HG03354 (cell line): ENCODE measurements around the gene RANBP3.

Source experiments
- ATAC-seq: cut with Tn5 transposase; IDR thresholded peaks from one replicate; pipeline ENCODE4 v1.9.1; 2021; ENCODE audit warnings: mild to moderate bottlenecking; ENCODE audit not compliant: unreplicated experiment, poor library complexity, severe bottlenecking

RANBP3 gene

GRCh38 chr19:5933391-5934068 is 44.4 kb downstream of the RANBP3 start:
- ATAC-seq, result no peak

DNA sequence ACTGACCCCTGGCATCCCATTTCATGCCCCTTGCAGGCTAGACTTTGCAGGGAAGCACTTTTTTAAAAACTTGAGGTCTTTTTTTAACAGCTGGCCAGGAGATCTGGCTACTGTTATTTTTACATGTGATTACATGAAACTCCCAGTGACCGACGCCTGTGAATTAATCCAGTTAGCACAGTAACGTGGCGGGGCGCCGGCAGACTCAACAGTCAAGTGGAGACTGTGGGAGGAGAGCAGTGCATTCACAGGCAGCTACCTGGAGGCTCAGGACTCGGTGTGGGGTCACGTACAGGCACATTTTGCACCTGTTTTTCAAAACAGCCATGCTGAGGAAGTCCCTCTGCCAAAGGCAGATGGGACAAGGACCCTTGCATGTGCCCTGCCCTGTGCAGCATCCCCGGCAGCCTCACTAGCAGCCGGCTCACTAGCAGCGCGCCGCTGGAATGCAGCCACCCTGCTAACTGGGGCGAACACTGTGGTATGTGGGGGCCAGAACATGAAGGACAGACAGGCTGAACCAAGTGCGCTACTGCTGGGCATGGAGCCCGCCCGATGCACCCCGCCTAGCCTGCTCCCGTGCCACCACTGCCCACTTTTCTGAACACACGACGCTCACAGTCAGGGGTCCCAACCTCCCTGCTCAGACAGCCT is 45.2 kb downstream of the RANBP3 start:
- ATAC-seq, result no peak

DNA sequence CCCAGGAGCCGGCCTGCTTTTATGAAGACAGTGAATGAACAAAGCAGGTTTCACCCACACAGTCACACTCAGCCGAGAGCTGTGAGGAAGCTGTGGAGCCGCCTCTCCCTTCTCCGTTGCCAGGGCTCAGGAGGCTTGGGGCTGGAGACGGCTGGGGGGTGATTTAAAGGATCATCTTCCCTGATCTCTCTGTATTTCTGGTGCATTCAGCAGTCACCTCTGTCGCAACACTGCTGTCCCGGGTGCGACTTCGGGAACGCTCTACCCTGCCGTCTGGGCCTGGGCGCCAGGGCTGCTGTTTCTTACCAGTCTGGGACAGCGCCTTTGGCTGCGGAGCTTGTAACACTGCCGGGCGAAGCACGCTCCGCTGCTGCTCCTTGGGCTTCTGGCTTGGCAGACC is 45.8 kb downstream of the RANBP3 start:
- no peak for ATAC-seq

- ATAC-seq, result no peak
Measured at GRCh38 chr19:5931251-5931650, 46.7 kb downstream of the RANBP3 start.

GRCh38 chr19:5929625-5930024 is 48.3 kb downstream of the RANBP3 start:
- ATAC-seq, result no peak

- no peak for ATAC-seq
Measured at GRCh38 chr19:5929179-5929578, 48.8 kb downstream of the RANBP3 start.

- no peak for ATAC-seq
Measured at GRCh38 chr19:5927441-5927821, 50.5 kb downstream of the RANBP3 start.

GRCh38 chr19:5926641-5927440 is 51.1 kb downstream of the RANBP3 start:
- no peak for ATAC-seq

- no peak for ATAC-seq
Measured at GRCh38 chr19:5925830-5926427, 52.0 kb downstream of the RANBP3 start.

GRCh38 chr19:5923356-5923755 is 54.6 kb downstream of the RANBP3 start:
- no peak for ATAC-seq

- no peak for ATAC-seq
Measured at GRCh38 chr19:5922161-5922545, 55.8 kb downstream of the RANBP3 start.

GRCh38 chr19:5921516-5922160 is 56.3 kb downstream of the RANBP3 start:
- ATAC-seq, result no peak

DNA sequence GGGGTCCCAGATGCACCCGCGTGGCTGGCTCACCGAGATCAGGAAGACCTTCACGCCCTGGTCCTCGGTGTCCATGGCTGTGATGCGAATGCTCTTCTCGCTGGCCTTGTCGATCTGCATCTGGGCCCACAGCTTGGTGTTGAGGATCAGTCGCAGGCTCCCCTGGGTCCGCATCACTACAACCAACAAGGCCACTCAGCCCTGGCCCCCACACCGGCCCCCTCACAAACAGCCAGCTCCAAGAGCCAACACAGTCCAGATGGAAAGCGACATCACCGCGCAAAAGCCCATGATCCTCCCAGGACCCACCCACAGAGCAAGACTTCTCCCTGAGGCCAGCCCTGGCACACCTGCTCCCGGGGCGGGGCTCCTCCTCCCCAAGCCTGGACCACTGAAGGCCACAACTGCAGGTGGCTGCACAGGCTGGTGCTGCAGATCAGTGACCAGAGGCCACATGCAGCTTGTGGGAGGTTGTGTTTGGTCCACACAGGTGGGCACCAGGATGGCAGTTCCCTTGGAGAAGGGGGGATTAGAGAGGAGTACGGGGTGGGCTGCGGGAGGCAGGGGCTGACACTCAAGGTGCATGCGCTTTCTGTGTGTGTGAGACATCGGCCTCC is 59.4 kb downstream of the RANBP3 start:
- no peak for ATAC-seq

- ATAC-seq, result no peak
Measured at GRCh38 chr19:5917431-5918107, 60.4 kb downstream of the RANBP3 start.

GRCh38 chr19:5916181-5916708 is 61.7 kb downstream of the RANBP3 start:
- ATAC-seq, result no peak

DNA sequence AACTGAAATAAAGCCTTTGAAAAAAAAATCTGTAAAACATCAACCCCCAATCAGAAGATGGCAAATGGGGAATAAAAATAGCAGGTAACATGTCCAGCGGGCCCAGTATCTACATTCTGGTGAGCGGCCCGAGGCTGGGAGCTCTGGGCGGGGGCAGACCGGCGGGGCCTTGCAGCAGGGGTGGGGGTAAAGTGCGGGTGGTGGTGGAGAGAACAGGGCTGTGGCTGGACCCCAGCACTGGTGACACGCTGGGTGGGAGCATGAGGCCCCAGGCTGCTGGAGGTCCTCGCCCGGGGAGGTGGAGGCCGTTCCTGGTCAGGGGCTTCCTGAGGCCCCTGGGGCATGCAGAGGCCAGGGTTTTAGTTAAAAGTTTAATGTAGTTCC is 62.2 kb downstream of the RANBP3 start:
- no peak for ATAC-seq

GRCh38 chr19:5914946-5915781 is 62.8 kb downstream of the RANBP3 start:
- ATAC-seq, result no peak

GRCh38 chr19:5914358-5914774 is 63.6 kb downstream of the RANBP3 start:
- ATAC-seq, result no peak
